Skeletal muscle satellite cell (primary cell): ENCODE data around the gene POMZP3.
A peak's percentile ranks its signal among the peaks of the same experiment; 100 is the strongest.
"Not testable (repeated sequence)": the region's sequence is repeated elsewhere in the genome, so short reads cannot be mapped to it uniquely, and the experiment has no call there.

ENCODE experiments used
- H3K27me3 ChIP-seq: 2 replicates; pipeline ENCODE4 v1.7.0; 2013; ENCODE audit warnings: low read length; ENCODE audit not compliant: control insufficient read depth, insufficient read depth
- H3K36me3 ChIP-seq: 2 replicates; pipeline ENCODE4 v1.7.0; 2013; ENCODE audit warnings: mild to moderate bottlenecking, control low read depth, low read length; ENCODE audit not compliant: insufficient read depth
- H3K4me1 ChIP-seq: 2 replicates; pipeline ENCODE4 v1.7.0; 2013; ENCODE audit warnings: low read length; ENCODE audit not compliant: control insufficient read depth, insufficient read depth
- H3K4me2 ChIP-seq: 2 replicates; pipeline ENCODE4 v1.7.0; 2013; ENCODE audit warnings: mild to moderate bottlenecking, low read length
- H3K4me3 ChIP-seq: 2 replicates; pipeline ENCODE4 v1.7.0; 2013; ENCODE audit warnings: low read length
- H3K9ac ChIP-seq: 2 replicates; pipeline ENCODE4 v1.7.0; 2013; ENCODE audit warnings: mild to moderate bottlenecking, low read depth, low read length, moderate library complexity
- H3K9me3 ChIP-seq: replicated peaks from 2 replicates; pipeline ENCODE4 v1.7.0; 2013; ENCODE audit warnings: mild to moderate bottlenecking, control low read depth, low read length

Gene POMZP3

DNA sequence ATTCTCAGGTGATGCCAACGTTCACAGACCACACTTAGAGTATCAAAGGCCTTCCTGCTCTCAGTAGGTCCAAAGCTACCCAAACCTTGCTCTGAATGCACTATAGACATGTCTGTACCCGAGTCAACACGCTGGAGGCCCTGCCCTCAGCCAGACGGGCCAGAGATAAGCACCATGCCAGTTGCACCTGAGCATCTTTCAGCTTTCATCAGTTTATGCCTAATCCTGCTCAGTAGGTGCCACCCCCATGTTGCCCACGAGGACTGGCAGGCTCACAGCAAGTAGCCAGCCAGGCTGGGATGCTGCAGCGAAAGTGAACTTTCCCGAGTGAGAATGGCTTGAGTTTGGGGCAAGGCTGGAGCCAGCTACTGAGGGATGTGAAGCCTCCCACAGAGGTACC lies 18.6 kb downstream of the POMZP3 start:
- not testable (repeated sequence) for H3K4me1 ChIP-seq, H3K9me3 ChIP-seq, H3K36me3 ChIP-seq, H3K27me3 ChIP-seq, H3K9ac ChIP-seq, H3K4me2 ChIP-seq, H3K4me3 ChIP-seq

DNA sequence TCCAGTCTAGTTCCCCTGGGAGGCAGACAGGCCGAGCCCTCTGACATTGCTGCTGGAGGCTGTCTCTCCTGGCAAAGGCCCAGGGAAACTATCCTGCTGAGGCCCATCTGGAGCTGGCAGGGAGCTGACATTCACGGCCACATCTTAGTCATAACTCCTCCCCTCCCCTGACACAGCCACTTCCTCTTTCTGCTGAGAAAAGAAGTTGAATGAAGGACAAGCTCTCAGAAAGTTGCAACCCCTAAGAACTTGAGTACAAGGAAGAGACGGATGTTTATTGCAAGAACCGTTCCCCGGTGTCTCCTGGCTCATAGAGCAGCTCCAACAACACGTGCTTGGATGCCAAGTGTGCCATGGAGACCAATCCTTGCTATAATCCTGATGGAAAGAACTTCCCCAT lies 21.1 kb downstream of the POMZP3 start:
- not testable (repeated sequence) for H3K4me3 ChIP-seq, H3K9ac ChIP-seq, H3K9me3 ChIP-seq

DNA sequence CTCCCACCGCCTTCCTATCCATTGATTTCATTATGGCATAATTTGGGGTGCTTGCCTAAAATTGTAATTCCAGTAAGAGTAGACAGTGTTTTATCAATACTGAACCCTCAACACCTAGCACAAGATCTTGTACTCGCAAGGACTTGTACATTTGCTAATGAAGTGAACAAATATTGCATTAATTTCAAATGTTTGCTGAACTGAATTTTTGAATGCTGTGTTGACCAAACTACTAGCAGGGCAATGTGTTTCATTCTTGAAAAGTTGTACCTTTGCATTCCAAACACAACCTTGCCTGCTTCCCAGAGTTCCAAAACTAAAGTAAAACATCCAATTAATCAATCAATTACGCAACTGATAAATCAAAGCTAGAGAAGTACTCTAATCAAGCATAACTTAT lies 26.4 kb downstream of the POMZP3 start:
- not testable (repeated sequence) for H3K27me3 ChIP-seq, H3K4me1 ChIP-seq, H3K36me3 ChIP-seq, H3K4me2 ChIP-seq, H3K9me3 ChIP-seq, H3K4me3 ChIP-seq, H3K9ac ChIP-seq

More for the DNA sequence above, 21.1 kb downstream of the POMZP3 start:
- not testable (repeated sequence) for H3K36me3 ChIP-seq, H3K4me1 ChIP-seq, H3K27me3 ChIP-seq
- H3K4me2 ChIP-seq, result peak overlapping the region; percentile 37

DNA sequence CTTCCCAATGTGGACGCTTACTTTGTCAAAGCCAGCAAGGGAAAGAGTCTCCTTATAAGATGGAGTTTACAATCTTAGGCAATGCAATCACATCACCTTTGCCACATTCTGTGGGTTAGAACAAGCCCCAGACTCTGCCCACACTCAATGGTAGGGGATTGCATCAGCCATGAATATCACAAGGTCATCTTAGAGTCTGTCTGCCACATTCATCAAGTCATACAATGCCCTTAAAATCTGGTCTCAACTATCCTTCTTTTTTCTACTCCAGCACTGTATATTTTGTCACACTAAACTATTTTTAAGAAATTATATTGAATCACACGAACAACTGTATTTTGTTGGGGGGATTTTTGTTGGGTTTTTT lies 27.0 kb downstream of the POMZP3 start:
- H3K9me3 ChIP-seq, H3K36me3 ChIP-seq, H3K4me1 ChIP-seq, H3K4me3 ChIP-seq, H3K27me3 ChIP-seq, H3K4me2 ChIP-seq, H3K9ac ChIP-seq: not testable (repeated sequence)

DNA sequence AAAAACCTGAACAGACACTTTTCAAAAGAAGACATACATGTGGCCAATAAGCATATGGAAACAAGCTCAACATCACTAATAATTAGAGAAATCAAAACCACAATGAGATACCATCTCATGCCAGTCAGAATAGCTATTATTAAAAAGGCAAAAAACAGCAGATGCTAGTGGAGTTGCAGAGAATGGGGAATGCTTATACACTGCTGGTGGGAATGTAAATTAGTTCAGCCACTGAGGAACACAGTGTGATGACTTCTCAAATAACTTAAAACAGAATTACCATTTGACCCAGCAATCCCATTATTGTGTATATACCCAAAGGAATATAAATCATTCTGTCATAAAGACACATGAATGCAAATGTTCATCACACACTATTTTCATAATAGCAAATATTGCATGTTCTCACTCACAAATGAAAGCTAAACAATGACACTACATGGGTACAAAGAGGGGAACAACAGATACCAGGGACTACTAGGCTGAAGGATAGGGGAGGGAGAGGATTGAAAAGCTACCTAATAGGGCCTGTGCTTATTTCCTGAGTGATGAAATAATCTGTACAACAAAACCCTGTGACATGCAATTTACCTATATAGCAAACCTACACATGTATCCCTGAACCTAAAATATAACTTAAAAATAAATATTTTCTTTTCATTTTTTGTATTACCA lies 28.4 kb downstream of the POMZP3 start:
- not testable (repeated sequence) for H3K27me3 ChIP-seq, H3K9me3 ChIP-seq, H3K4me1 ChIP-seq

DNA sequence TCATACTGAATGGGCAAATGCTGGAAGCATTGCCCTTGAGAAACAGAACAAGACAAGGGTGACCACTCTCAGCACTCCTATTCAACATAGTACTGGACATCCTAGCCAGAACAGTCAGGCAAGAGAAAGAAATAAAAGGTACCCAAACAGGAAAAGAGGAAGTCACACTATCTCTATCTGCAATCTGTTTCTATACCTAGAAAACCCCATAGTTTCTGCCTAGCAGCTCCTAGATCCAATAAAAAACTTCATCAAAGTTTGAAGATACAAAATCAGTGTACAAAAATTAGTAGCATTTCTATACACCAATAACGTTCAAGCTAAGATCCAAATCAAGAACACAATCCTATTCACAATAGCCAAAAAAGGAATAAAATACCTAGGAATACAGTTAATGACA lies 29.8 kb downstream of the POMZP3 start:
- not testable (repeated sequence) for H3K4me3 ChIP-seq, H3K4me1 ChIP-seq, H3K9me3 ChIP-seq, H3K36me3 ChIP-seq, H3K9ac ChIP-seq, H3K4me2 ChIP-seq, H3K27me3 ChIP-seq

More for the DNA sequence above, 28.4 kb downstream of the POMZP3 start:
- not testable (repeated sequence) for H3K9ac ChIP-seq, H3K36me3 ChIP-seq, H3K4me3 ChIP-seq
- peak overlapping the region; percentile 11 for H3K4me2 ChIP-seq

DNA sequence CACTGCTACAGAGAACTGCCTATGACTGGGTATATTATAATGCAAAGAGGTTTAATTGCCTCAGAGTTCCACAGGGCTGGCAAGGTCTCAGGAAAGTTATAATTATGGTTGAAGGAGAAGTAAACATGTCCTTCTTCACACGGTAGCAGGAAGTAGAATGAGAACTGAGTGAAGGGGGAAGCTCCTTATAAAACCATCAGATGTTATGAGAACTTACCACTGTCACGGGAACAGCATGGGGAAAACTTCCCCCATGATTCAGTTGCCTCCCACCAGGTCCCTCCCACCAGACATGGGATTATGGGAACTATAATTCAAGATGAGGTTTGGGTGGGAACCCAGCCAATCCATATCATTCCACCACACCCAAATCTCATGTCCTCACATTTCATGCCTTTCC lies 34.4 kb downstream of the POMZP3 start:
- H3K9ac ChIP-seq, H3K36me3 ChIP-seq, H3K4me2 ChIP-seq, H3K9me3 ChIP-seq, H3K27me3 ChIP-seq, H3K4me3 ChIP-seq: not testable (repeated sequence)
- H3K4me1 ChIP-seq, result peaks cover 11% of the 10 kb centered on the region

DNA sequence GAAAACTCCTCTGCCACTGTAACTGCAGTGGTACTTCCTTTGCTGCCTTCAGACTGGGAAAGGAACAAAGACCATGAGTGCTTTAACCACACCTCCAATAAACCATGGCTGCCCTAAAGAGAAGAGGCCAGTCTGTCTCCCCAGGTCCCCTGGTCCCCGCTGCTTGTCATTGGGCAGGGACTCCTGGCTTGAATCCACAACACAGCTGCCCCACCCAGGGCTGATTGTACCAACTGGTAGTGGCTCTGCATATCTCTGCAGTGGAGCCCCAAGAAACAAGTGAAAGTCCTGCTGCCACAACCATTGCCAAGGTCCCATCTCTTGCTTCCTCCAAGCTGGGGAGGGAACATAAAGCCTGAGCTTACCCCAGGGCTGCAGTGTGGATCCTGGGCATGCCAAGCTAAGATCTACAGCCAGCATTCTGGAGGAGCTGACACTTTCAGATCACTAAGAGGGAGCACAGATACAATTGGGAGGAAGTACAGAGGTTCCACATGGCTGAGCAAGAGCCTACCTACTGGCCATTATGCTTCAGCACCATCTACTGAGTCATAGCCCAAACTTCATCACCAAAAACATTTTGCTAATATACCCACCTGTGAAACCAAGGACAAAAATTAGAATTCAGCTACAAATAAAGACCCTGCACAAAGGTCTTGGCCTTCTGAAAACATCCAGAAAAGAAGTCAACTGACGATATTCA lies 35.3 kb downstream of the POMZP3 start:
- not testable (repeated sequence) for H3K36me3 ChIP-seq, H3K4me2 ChIP-seq, H3K9me3 ChIP-seq, H3K9ac ChIP-seq, H3K4me3 ChIP-seq, H3K27me3 ChIP-seq
- peaks cover 15% of the 10 kb centered on the region for H3K4me1 ChIP-seq

DNA sequence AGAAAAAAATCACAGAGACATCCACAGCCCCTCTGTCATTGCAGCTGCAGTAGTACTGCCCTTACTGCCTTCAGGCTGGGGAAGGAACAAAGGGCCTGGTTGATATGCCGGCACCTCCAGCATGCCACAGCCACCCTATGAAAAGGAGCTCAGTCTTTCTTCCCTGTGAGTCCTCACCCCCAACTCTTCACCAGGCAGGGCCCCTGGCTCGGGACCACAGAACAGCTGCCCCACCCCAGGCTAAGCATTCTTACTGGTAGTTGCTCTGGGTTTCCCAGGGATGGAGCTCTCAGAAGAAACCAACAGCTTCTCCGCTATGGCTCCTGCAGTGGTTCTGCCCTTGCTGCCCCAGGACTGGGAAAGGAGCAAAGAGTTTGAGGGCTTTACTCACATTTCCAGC lies 36.0 kb downstream of the POMZP3 start:
- not testable (repeated sequence) for H3K9ac ChIP-seq, H3K4me3 ChIP-seq, H3K27me3 ChIP-seq, H3K9me3 ChIP-seq, H3K4me2 ChIP-seq, H3K36me3 ChIP-seq
- H3K4me1 ChIP-seq, result peaks cover 18% of the 10 kb centered on the region

DNA sequence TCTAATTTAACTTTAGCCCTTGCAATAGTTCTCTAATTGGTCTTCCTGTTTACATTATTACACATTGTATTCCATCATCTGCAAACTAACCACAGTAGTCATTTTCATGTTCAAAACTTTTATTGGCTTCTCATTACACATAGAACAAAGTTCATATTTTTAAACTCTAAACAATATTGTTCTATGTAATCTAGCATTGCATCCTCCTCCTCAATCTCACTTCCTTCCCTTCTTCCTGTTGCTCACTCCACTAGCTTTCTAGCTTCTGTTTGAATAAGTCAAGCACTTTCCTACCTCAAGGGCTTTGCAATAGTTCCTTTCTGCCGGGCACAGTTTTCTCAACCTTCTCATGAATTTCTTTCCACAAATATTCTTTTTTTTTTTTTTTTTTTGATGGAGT lies 38.5 kb downstream of the POMZP3 start:
- peaks cover 30% of the 10 kb centered on the region for H3K4me1 ChIP-seq

DNA sequence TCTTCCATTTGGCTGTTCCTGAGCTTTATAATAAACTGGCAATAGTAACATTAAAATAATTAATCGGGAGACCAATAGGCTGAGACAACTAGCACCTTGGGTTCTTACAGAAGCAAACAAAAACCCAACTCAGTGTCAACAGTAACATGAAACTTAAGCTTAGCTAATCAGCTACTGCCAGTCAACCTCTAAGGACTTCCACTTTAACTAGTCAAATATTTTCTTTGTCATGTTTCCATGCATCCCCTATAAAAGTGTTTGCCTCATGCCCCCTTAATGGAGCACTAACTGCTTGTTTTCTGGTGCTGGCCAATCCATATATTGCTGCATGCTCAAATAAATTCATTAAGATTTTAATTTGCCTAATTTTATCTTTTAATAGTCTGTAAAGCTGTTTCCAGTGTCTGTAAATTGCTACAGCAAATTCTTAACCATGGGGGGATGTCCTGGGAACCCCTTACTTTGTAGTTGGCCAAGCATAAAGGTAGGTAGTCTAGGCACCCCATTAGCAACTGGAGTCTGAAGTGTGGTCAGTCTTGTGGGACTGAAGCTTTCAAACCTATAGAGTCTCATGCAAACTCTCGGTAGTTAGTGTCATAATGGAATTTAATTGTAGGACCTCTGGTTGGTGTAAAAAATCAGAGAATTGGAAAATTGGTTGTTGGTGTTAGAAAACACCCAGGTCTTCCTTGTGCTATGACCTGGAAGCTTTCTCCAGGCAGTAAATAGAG lies 40.3 kb downstream of the POMZP3 start:
- Histone ChIP-seq H3K4me2 (peak overlapping the region; percentile 11), H3K4me1 (peaks cover 44% of the 10 kb centered on the region)
- not testable (repeated sequence) for H3K9me3 ChIP-seq, H3K9ac ChIP-seq, H3K4me3 ChIP-seq, H3K27me3 ChIP-seq, H3K36me3 ChIP-seq

More for the DNA sequence above, 38.5 kb downstream of the POMZP3 start:
- not testable (repeated sequence) for H3K36me3 ChIP-seq, H3K9me3 ChIP-seq, H3K27me3 ChIP-seq, H3K9ac ChIP-seq, H3K4me2 ChIP-seq, H3K4me3 ChIP-seq
